HG02623 (cell line): ENCODE measurements around the gene SMIM27.
"Not testable (repeated sequence)": the region's sequence is repeated elsewhere in the genome, so short reads cannot be mapped to it uniquely, and the experiment has no call there.

Experiments used
- ATAC-seq: cut with Tn5 transposase; IDR thresholded peaks from one replicate; pipeline ENCODE4 v1.9.1; 2021; ENCODE audit warnings: moderate library complexity; ENCODE audit not compliant: unreplicated experiment

SMIM27 gene

GRCh38 chr9:32596096-32596865 is 44.2 kb downstream of the SMIM27 start:
- ATAC-seq: no peak

- no peak for ATAC-seq
These were observed 44.8 kb downstream of the SMIM27 start for GRCh38 chr9:32596936-32597335.

- ATAC-seq: not testable (repeated sequence)
These were observed 46.9 kb downstream of the SMIM27 start for GRCh38 chr9:32599021-32599420.
